DOHH2 (cell line): Measurements from ENCODE around the gene EIF3K.

ENCODE experiments used
- EZH2phosphoT487 ChIP-seq: fragments of 200-600 bp; sonication (generic); IDR thresholded peaks from 2 replicates; pipeline ENCODE4 v1.6.1; 2017; ENCODE audit warnings: borderline replicate concordance, mild to moderate bottlenecking, antibody characterized with exemption, low read length, moderate library complexity, mixed read lengths
- TF ChIP-seq, protein P1 (sequence below): fragments of 200-600 bp; sonication (generic); IDR thresholded peaks from one replicate; pipeline ENCODE4 v1.5.1; 2014; ENCODE audit warnings: antibody characterized with exemption, mild to moderate bottlenecking, low read depth, low read length; ENCODE audit not compliant: poor library complexity, severe bottlenecking

DNA sequence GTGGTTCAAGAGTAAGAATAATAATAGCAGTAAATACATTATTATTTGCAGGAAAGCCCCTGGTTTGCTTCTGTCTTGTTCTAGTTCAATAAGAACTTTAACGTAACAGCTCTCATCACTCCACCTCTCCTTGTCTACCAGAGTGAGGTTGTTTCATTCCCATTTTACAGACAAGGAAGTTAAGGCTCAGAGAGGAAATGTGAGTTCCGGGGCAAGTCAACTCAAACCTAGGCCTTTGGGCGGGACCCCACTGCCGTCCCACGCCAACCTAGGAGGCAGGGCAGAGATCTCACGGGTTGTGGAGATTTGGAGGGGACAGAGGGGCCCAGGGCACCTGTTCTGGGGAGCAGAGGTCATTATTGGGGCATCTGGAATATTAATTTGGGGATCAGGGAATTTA, 2.7 kb upstream of the EIF3K start:
- TF ChIP-seq, protein P1, sequence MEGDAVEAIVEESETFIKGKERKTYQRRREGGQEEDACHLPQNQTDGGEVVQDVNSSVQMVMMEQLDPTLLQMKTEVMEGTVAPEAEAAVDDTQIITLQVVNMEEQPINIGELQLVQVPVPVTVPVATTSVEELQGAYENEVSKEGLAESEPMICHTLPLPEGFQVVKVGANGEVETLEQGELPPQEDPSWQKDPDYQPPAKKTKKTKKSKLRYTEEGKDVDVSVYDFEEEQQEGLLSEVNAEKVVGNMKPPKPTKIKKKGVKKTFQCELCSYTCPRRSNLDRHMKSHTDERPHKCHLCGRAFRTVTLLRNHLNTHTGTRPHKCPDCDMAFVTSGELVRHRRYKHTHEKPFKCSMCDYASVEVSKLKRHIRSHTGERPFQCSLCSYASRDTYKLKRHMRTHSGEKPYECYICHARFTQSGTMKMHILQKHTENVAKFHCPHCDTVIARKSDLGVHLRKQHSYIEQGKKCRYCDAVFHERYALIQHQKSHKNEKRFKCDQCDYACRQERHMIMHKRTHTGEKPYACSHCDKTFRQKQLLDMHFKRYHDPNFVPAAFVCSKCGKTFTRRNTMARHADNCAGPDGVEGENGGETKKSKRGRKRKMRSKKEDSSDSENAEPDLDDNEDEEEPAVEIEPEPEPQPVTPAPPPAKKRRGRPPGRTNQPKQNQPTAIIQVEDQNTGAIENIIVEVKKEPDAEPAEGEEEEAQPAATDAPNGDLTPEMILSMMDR = no peak
- TF ChIP-seq EZH2phosphoT487 = no peak
